H1 (cell line): ENCODE data around the gene SMARCB1. TPM values are rescaled to one million over a fixed set of nuclear protein-coding genes. Genes with fewer than 3 reads are reported as not detected.

Source experiments
- CTCF ChIA-PET: fragments of 300-600 bp; sonication (Branson Sonifier 250); formaldehyde crosslinking; loops from one replicate; lab custom pipeline; 2021; ENCODE audit not compliant: partially characterized antibody; lab: Charles Lee
- POLR2A ChIA-PET: fragments of 300-600 bp; sonication (Branson Sonifier 250); formaldehyde crosslinking; loops from one replicate; lab custom pipeline; 2021; ENCODE audit warnings: inconsistent platforms; ENCODE audit not compliant: partially characterized antibody; lab: Charles Lee
- DNase-seq, 2 experiments: peaks; one replicate each; pipeline versions ENCODE4 v3.0.0 to v3.0.0-alpha.2; 2010 to 2022; ENCODE audit warnings: low spot score in 2 of 2, low read depth in 1 of 2, mixed read lengths in 1 of 2
- FAIRE-seq: peaks from 2 replicates; lab custom pipeline; 2011; peaks lifted over from hg19 to GRCh38; lab: Jason Lieb, UNC
- H2AFZ ChIP-seq: 2 replicates; pipeline ENCODE4 v1.8.1; 2012; ENCODE audit warnings: low read length, inconsistent platforms
- H2AK5ac ChIP-seq: 2 replicates; pipeline ENCODE4 v1.6.1; 2013; ENCODE audit warnings: low read depth, low read length
- H2BK120ac ChIP-seq: replicated peaks from 2 replicates; pipeline ENCODE3; 2013; ENCODE audit warnings: low read depth, low read length, inconsistent platforms
- H2BK12ac ChIP-seq: 2 replicates; pipeline ENCODE4 v1.6.1; 2013; ENCODE audit warnings: low read depth, low read length
- H2BK15ac ChIP-seq: 2 replicates; pipeline ENCODE4 v1.6.1; 2013; ENCODE audit warnings: low read length
- H2BK20ac ChIP-seq: 2 replicates; pipeline ENCODE4 v1.6.1; 2013; ENCODE audit warnings: low read length
- H2BK5ac ChIP-seq: 2 replicates; pipeline ENCODE4 v1.6.1; 2013; ENCODE audit warnings: low read depth, low read length
- H3K14ac ChIP-seq: 2 replicates; pipeline ENCODE4 v1.6.1; 2013; ENCODE audit warnings: inconsistent platforms; ENCODE audit not compliant: insufficient read length
- H3K18ac ChIP-seq: 2 replicates; pipeline ENCODE4 v1.6.1; 2013; ENCODE audit warnings: low read length; ENCODE audit errors: extremely low read depth
- H3K23ac ChIP-seq: 2 replicates; pipeline ENCODE4 v1.6.1; 2013; ENCODE audit warnings: inconsistent platforms; ENCODE audit not compliant: insufficient read length
- H3K23me2 ChIP-seq: 2 replicates; pipeline ENCODE4 v1.6.1; 2013; ENCODE audit warnings: low read depth, low read length
- H3K27ac ChIP-seq: 2 replicates; pipeline ENCODE4 v1.6.1; 2011; ENCODE audit warnings: low read depth, low read length, inconsistent platforms
- H3K27me3 ChIP-seq, 4 experiments: replicated peaks in 1 of 4; 1 replicate in 1 of 4; 2 replicates in 3 of 4; pipeline versions ENCODE4 v1.6.1 to v1.8.1; 2011 to 2013; ENCODE audit warnings: low read length in 3 of 4, mild to moderate bottlenecking in 3 of 4, inconsistent platforms in 2 of 4, mixed read lengths in 2 of 4, moderate library complexity in 1 of 4; ENCODE audit not compliant: control insufficient read depth in 3 of 4, insufficient read depth in 3 of 4; ENCODE audit errors: extremely low read depth in 1 of 4
- H3K36me3 ChIP-seq, 4 experiments: 2 replicates each; pipeline versions ENCODE4 v1.6.1 to v1.8.1; 2011 to 2013; ENCODE audit warnings: mild to moderate bottlenecking in 4 of 4, low read length in 3 of 4, moderate library complexity in 2 of 4, control low read depth in 1 of 4, inconsistent platforms in 1 of 4; ENCODE audit not compliant: insufficient read depth in 4 of 4, control insufficient read depth in 2 of 4
- H3K4ac ChIP-seq: replicated peaks from 2 replicates; pipeline ENCODE3; 2013; ENCODE audit warnings: low read length, low read depth, mixed read lengths, inconsistent platforms; ENCODE audit not compliant: insufficient read length
- H3K4me1 ChIP-seq, 4 experiments: replicated peaks in 1 of 4; 1 replicate in 1 of 4; 2 replicates in 3 of 4; pipeline versions ENCODE4 v1.6.1 to v1.8.1; 2011 to 2013; ENCODE audit warnings: low read length in 3 of 4, inconsistent platforms in 2 of 4, mixed read lengths in 1 of 4; ENCODE audit not compliant: insufficient read depth in 4 of 4, control insufficient read depth in 3 of 4
- H3K4me2 ChIP-seq, 2 experiments: 2 replicates each; pipeline versions ENCODE4 v1.6.1 to v1.8.1; 2011 to 2013; ENCODE audit warnings: low read depth in 2 of 2, low read length in 2 of 2, control low read depth in 1 of 2, inconsistent platforms in 1 of 2, mild to moderate bottlenecking in 1 of 2; ENCODE audit not compliant: insufficient read depth in 1 of 2
- H3K4me3 ChIP-seq, 4 experiments: fragments of 200-600, 300-600 bp in 1 of 4; sonication (generic), shearing (Covaris generic), sonication (Bioruptor Twin) in 1 of 4; 2 replicates each; pipeline versions ENCODE4 v1.5.1 to v1.8.1; 2011 to 2016; ENCODE audit warnings: low read length in 4 of 4, low read depth in 3 of 4, control low read depth in 2 of 4, inconsistent platforms in 2 of 4, mild to moderate bottlenecking in 2 of 4, mixed read lengths in 1 of 4, moderate library complexity in 1 of 4; ENCODE audit not compliant: insufficient read depth in 2 of 4; ENCODE audit errors: extremely low read depth in 1 of 4
- H3K56ac ChIP-seq: replicated peaks from 2 replicates; pipeline ENCODE3; 2013; ENCODE audit warnings: low read depth, mild to moderate bottlenecking, mixed read lengths, low read length, inconsistent platforms; ENCODE audit not compliant: insufficient read length
- H3K79me1 ChIP-seq: 2 replicates; pipeline ENCODE4 v1.6.1; 2013; ENCODE audit warnings: low read depth, low read length, control low read depth
- H3K79me2 ChIP-seq, 2 experiments: 2 replicates each; pipeline versions ENCODE4 v1.6.1 to v1.8.1; 2012 to 2013; ENCODE audit warnings: low read length in 2 of 2, mild to moderate bottlenecking in 2 of 2, inconsistent platforms in 1 of 2; ENCODE audit not compliant: insufficient read depth in 2 of 2, control insufficient read depth in 1 of 2
- H3K9ac ChIP-seq, 4 experiments: replicated peaks in 1 of 4; 1 replicate in 1 of 4; 2 replicates in 3 of 4; pipeline versions ENCODE4 v1.6.1 to v1.8.1; 2011 to 2013; ENCODE audit warnings: low read depth in 3 of 4, low read length in 3 of 4, control low read depth in 2 of 4, mild to moderate bottlenecking in 2 of 4, moderate library complexity in 2 of 4, inconsistent platforms in 1 of 4; ENCODE audit errors: extremely low read depth in 1 of 4
- H3K9me3 ChIP-seq, 2 experiments: 2 replicates each; pipeline versions ENCODE4 v1.6.1 to v1.8.1; 2012 to 2013; ENCODE audit warnings: mild to moderate bottlenecking in 2 of 2, moderate library complexity in 2 of 2, control low read depth in 1 of 2, inconsistent platforms in 1 of 2, low read depth in 1 of 2, low read length in 1 of 2, mixed read lengths in 1 of 2; ENCODE audit not compliant: insufficient read depth in 2 of 2
- H4K20me1 ChIP-seq, 2 experiments: replicated peaks in 1 of 2; 2 replicates each; pipeline versions ENCODE3 to v1.8.1; 2011 to 2013; ENCODE audit warnings: inconsistent platforms in 2 of 2, low read length in 2 of 2, mild to moderate bottlenecking in 1 of 2; ENCODE audit not compliant: insufficient read depth in 2 of 2, control insufficient read depth in 1 of 2
- H4K5ac ChIP-seq: 2 replicates; pipeline ENCODE4 v1.6.1; 2013; ENCODE audit warnings: low read length, low read depth, mixed read lengths, inconsistent platforms; ENCODE audit not compliant: insufficient read length
- H4K8ac ChIP-seq: 2 replicates; pipeline ENCODE4 v1.8.0; 2013; ENCODE audit warnings: mild to moderate bottlenecking, moderate library complexity, low read length, inconsistent platforms; ENCODE audit not compliant: insufficient read depth; ENCODE audit errors: extremely low read depth
- H4K91ac ChIP-seq: replicated peaks from 2 replicates; pipeline ENCODE3; 2013; ENCODE audit warnings: low read length, mixed read lengths, inconsistent platforms; ENCODE audit not compliant: insufficient read length
- ASH2L ChIP-seq: fragments of 200-600, 300-600 bp; sonication (generic); IDR thresholded peaks from one replicate; pipeline ENCODE4 v1.7.1; 2017; ENCODE audit warnings: low read length
- CBX8 ChIP-seq: fragments of 300-800, 300-1000 bp; sonication (generic); IDR thresholded peaks from 2 replicates; pipeline ENCODE4 v1.7.1; 2016; ENCODE audit warnings: low read depth, low read length, borderline replicate concordance
- CEBPB ChIP-seq: IDR thresholded peaks from 2 replicates; pipeline ENCODE4 v1.6.1; 2012; ENCODE audit warnings: low read depth, low read length
- CREB1 ChIP-seq: IDR thresholded peaks from 2 replicates; pipeline ENCODE4 v1.6.1; 2012; ENCODE audit warnings: inconsistent platforms
- JUN ChIP-seq: IDR thresholded peaks from 2 replicates; pipeline ENCODE4 v1.6.1; 2011; ENCODE audit warnings: low read depth, mild to moderate bottlenecking, improper control_type of control experiment, low read length
- KDM4A ChIP-seq: IDR thresholded peaks from one replicate; pipeline ENCODE4 v1.7.1; 2012; ENCODE audit warnings: low read depth, mild to moderate bottlenecking, moderate library complexity, low read length, inconsistent platforms; ENCODE audit not compliant: severe bottlenecking
- KDM5A ChIP-seq: fragments of 200-600 bp; IDR thresholded peaks from 2 replicates; pipeline ENCODE4 v1.7.1; 2012; ENCODE audit warnings: mild to moderate bottlenecking, low read length, inconsistent platforms, mixed read lengths
- NRF1 ChIP-seq: IDR thresholded peaks from 2 replicates; pipeline ENCODE4 v1.6.1; 2011; ENCODE audit warnings: mild to moderate bottlenecking, low read depth, low read length, improper control_type of control experiment
- POLR2A ChIP-seq, 2 experiments: IDR thresholded peaks; 1 replicate in 1 of 2; 2 replicates in 1 of 2; pipeline ENCODE4 v1.6.1; 2011; ENCODE audit warnings: low read depth in 2 of 2, low read length in 2 of 2, mild to moderate bottlenecking in 2 of 2; ENCODE audit errors: control extremely low read depth in 1 of 2
- POLR2AphosphoS5 ChIP-seq: IDR thresholded peaks from 2 replicates; pipeline ENCODE4 v1.6.1; 2011; ENCODE audit warnings: low read depth, low read length
- RFX5 ChIP-seq: IDR thresholded peaks from 2 replicates; pipeline ENCODE4 v1.6.1; 2011; ENCODE audit warnings: low read depth, low read length, improper control_type of control experiment, borderline replicate concordance
- RNF2 ChIP-seq: fragments of 200-900, 300-1000 bp; sonication (generic); IDR thresholded peaks from 2 replicates; pipeline ENCODE4 v1.7.1; 2016; ENCODE audit warnings: borderline replicate concordance, low read depth, mild to moderate bottlenecking, antibody characterized with exemption, low read length; ENCODE audit not compliant: poor library complexity, severe bottlenecking; ENCODE audit errors: missing control alignments
- SAP30 ChIP-seq: fragments of 300-600 bp; sonication (generic); IDR thresholded peaks from 2 replicates; pipeline ENCODE4 v1.7.1; 2012; ENCODE audit warnings: low read length, moderate library complexity, mild to moderate bottlenecking, inconsistent platforms; ENCODE audit not compliant: insufficient read depth, insufficient replicate concordance
- SIRT6 ChIP-seq: IDR thresholded peaks from one replicate; pipeline ENCODE4 v1.7.1; 2012; ENCODE audit warnings: low read length, inconsistent platforms
- TAF7 ChIP-seq: optimal IDR thresholded peaks from 2 replicates; pipeline ENCODE3; 2011; ENCODE audit warnings: low read depth, mild to moderate bottlenecking, inconsistent platforms, low read length, moderate library complexity, borderline replicate concordance
- TEAD4 ChIP-seq: IDR thresholded peaks from 2 replicates; pipeline ENCODE4 v1.6.1; 2012; ENCODE audit warnings: low read depth, low read length, inconsistent platforms, mixed read lengths
- WGBS, 2 experiments: shearing (Covaris generic) in 1 of 2; methylation state at CpG; one replicate each; pipeline versions ENCODE4 v1.1.6 to v1.1.7; 2013 to 2015; ENCODE audit warnings: low lambda C conversion rate in 2 of 2, mixed read lengths in 2 of 2, inconsistent platforms in 1 of 2, low coverage in 1 of 2, missing lambda C conversion rate in 1 of 2; ENCODE audit not compliant: insufficient replicate concordance in 2 of 2, insufficient coverage in 1 of 2, insufficient read length in 1 of 2; ENCODE audit errors: extremely low coverage in 1 of 2, missing lambda C conversion rate in 1 of 2; 5-methylcytosine and 5-hydroxymethylcytosine counted together
- polyA plus RNA-seq, 7 experiments: library from polyadenylated mRNA; depleted of rRNA in 3 of 7; stranded (reverse) in 5 of 7; unstranded in 2 of 7; fragments of >200 nt in 5 of 7; fragments of 200-250 nt in 2 of 7; gene quantifications; 1 replicate in 5 of 7; 2 replicates in 1 of 7; 4 replicates in 1 of 7; pipeline versions ENCODE4 v1.2.1 to v1.2.3, GENCODE V29; 2011 to 2013; ENCODE audit warnings: missing spikeins in 2 of 7, mixed read lengths in 2 of 7
- total RNA-seq: library from RNA; stranded (reverse); fragmentation: NEBNext Ultra II Directional; extraction: Animal tissue kit (Norgen Biotek cat#: 25700); gene quantifications from 2 replicates; pipeline ENCODE4 v1.2.1, GENCODE V29; 2021

SMARCB1 gene
- total and polyA plus RNA-seq, 2 of the 8 experiments (the other 6 are each of a cell fraction or from before 2014, with no cell fraction given), result 116 to 145 TPM

DNA sequence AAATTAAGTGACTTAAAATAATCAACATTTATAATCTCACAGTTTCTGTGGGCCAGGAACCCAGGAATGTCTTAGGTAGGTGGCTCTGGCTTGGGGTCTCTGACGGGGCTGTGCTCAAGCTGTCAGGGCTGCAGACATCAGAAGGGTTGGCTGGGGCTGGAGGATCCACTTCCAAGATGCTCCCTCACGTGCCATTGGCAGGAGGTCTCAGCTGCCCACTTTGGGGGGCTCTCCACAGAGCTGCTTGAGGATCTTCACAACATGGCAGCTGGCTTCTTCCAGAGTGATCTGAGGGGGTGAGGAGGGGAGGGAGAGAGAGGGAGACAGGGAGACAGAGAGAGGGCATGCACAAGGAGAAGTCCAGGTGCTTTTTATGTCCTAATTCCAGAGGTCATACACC lies 89.0 kb downstream of the SMARCB1 start:
- Histone ChIP-seq H4K91ac (no peak overlapping the region), H4K5ac (no peak overlapping the region), H3K79me2 (no peaks in the 10 kb centered on the region), H3K9ac (no peak overlapping the region), H2BK5ac (no peak overlapping the region), H3K4ac (no peak overlapping the region), H3K56ac (no peak overlapping the region), H3K23ac (no peak overlapping the region), H4K8ac (no peak overlapping the region), H3K14ac (no peak overlapping the region), H3K27ac (no peak overlapping the region), H2BK20ac (no peak overlapping the region), H3K27me3 (no peaks in the 10 kb centered on the region), H3K9me3 (no peaks in the 10 kb centered on the region), H2AFZ (no peak overlapping the region), H3K4me3 (no peak overlapping the region), H4K20me1 (no peaks in the 10 kb centered on the region), H2BK15ac (no peak overlapping the region), H2AK5ac (no peak overlapping the region), H3K18ac (no peak overlapping the region), H3K4me2 (no peak overlapping the region), H2BK12ac (no peak overlapping the region), H2BK120ac (no peak overlapping the region), H3K4me1 (no peaks in the 10 kb centered on the region), H3K36me3 (no peaks in the 10 kb centered on the region; a peak in 2 of 8 replicates), H3K23me2 (no peaks in the 10 kb centered on the region), H3K79me1 (no peaks in the 10 kb centered on the region)
- WGBS, 2 experiments, result 88% methylated on average over 2 of the region's 2 CpGs; no CpG with 5 or more reads in 1 of the 2 experiments
- no peak for FAIRE-seq
- no peak for DNase-seq
- CTCF ChIA-PET, result interaction anchor here (0.9 to 2.0 kb wide), 3 partner anchors 11 to 26 kb away, joined by 3 to 6 read pairs (median 3); no protein-coding TSS in a partner anchor
- POLR2A ChIA-PET, result interaction anchor here (1.5 to 1.7 kb wide), 2 partner anchors 18 to 19 kb away, joined by 3 read pairs; partner anchors contain the start of genes MIF and SLC2A11
- TF ChIP-seq RNF2 (no peak), SIRT6 (no peak), CREB1 (no peak), CEBPB (no peak), TAF7 (no peak), NRF1 (no peak), KDM5A (no peak), ASH2L (no peak), KDM4A (no peak), TEAD4 (no peak), RFX5 (no peak), POLR2A (IDR thresholded peaks at IDR 0.05; ENCODE audit: control extremely low read depth in 1 of 2, low read depth in 2 of 2, low read length in 2 of 2) (no peak), CBX8 (no peak), POLR2AphosphoS5 (no peak), JUN (no peak), SAP30 (no peak)
